ENCODE results near the gene NAV3.

NAV3 gene

GRCh38 chr12:77847680-77848431, 17.2 kb downstream of the NAV3 start:
- DNase-seq, result no peak

DNA sequence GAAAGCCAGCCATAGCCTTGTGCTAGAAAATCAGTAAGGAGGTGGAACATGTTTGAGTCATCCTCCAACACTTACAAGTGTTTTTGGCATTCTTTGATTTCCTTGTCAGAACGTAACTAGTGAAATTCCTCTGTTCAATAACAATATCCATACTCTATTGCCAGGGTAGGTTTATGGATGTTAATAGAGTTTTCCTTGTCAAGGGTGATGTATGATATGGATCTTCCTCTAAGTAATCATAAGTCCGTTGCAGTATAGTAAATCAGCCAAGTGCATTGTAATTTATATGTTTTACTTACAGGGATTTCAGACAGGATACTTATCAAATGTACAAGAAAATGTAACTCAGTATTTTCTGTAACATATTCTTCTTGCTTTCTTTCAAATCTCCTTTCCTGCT, 19.4 kb downstream of the NAV3 start:
- no peak for DNase-seq

DNA sequence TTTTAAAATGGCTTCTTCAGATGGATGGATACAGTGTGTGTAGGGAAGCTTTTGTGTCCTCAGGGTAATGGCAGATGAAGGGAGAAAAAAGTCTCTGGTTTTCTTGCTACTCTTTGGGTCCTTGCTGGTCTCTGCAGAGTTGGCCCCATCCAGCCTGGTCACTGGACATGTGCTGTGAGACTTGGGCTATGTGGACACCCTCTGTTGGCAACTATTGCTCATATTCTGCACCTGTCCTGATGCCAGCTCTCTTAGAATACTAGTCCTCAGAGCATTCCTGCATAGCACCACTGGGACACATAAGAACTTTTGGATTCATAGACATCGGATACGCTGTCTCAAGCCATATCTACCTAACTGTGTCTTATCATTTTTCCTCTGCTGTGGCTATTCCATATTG, 20.0 kb downstream of the NAV3 start:
- DNase-seq, result no peak

- DNase-seq, result no peak
Measured at GRCh38 chr12:77855548-77855947, 24.9 kb downstream of the NAV3 start.

DNA sequence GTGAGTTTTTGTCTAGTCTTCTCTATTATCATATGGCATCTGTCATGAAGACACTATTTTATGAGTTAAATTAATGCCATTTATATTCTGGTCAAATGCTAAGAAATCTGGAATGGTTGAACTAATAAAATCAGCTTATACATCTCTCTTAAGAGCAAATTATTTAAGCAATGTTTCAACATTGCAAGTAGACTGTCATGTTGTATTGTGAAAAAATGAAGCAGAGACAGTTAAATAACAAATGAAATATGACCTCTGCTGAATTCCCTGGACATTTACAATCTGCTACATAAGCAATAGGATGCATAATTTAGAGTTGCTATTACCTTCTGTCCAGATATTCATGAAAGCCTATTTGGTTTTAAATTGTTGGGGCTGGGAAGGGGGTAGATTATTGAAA, 30.6 kb downstream of the NAV3 start:
- DNase-seq, result no peak

DNA sequence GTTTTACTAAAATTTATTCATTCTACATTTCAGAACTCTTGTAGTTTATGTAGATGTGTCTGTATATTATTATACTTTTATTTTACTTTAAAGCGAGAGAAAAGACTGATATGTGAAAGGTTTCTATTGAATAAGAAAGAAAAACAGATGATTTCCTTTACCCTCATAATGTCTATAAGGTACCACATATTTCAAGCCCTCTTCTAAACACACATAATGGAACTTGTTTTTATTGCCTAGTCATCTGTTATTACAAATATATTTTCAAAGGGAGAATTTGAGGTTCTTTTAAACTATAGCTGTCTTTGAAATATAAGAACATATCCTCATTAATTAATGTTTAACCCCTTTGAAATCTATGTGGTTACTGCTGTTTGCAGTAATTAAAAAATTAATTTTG, 34.5 kb downstream of the NAV3 start:
- no peak for DNase-seq

GRCh38 chr12:77878901-77879300, 48.2 kb downstream of the NAV3 start:
- DNase-seq, result no peak

GRCh38 chr12:77882709-77883108, 52.0 kb downstream of the NAV3 start:
- DNase-seq, result no peak

GRCh38 chr12:77888611-77889010, 57.9 kb downstream of the NAV3 start:
- DNase-seq, result no peak

DNA sequence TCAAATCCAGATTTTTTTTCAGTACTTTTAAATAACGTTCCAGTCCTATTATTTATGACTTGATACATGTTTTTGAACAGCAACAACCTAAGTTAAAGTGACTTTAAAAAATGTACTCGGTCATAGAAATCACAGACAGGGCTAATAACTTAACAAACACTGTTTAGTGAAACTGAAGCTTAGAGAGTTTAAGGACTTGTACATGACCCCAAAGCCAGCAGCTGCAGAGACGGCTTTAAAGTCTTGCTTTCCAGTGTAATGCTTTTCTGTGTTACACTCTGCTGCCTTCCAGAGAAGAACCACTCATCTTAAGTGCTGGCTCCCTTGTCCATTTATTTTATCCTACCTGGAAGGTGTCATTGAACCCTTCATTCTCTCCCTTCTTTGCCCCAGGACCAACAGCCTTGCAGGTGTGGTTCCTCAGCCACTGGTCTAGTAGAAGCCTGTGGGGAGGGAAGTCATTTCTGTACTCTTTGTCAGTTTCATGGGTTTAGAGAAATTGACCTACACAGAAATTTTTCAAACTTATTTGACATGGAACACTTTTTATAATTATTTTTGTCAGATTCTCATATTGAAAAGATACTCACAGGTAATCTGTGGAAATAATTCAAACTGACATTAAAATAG, 60.9 kb downstream of the NAV3 start:
- DNase-seq, result no peak

GRCh38 chr12:77893918-77894317, 63.2 kb downstream of the NAV3 start:
- DNase-seq, result no peak

DNA sequence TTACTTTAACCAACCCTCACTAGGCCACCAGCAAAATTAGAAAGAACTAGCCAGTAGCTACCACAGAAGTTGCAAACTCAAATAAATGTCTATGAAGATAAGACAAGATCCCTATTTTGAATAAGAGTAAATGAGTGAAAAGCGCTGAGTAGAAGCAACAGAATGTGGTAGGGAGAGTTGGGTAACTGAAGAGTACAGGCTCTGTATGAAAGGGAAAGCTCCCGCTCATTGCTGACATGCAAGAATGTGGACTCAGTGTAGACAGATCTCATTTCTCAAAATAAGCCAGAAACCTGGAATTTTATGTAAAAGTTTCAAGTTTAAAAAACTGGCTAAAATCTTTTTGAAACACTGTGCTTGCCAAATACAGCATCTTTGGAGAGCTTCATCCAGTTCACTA, 63.9 kb downstream of the NAV3 start:
- DNase-seq, result no peak

GRCh38 chr12:77895699-77896098, 65.0 kb downstream of the NAV3 start:
- no peak for DNase-seq

GRCh38 chr12:77907936-77908335, 77.2 kb downstream of the NAV3 start:
- DNase-seq, result no peak

GRCh38 chr12:77914081-77914488, 83.4 kb downstream of the NAV3 start:
- no peak for DNase-seq

DNA sequence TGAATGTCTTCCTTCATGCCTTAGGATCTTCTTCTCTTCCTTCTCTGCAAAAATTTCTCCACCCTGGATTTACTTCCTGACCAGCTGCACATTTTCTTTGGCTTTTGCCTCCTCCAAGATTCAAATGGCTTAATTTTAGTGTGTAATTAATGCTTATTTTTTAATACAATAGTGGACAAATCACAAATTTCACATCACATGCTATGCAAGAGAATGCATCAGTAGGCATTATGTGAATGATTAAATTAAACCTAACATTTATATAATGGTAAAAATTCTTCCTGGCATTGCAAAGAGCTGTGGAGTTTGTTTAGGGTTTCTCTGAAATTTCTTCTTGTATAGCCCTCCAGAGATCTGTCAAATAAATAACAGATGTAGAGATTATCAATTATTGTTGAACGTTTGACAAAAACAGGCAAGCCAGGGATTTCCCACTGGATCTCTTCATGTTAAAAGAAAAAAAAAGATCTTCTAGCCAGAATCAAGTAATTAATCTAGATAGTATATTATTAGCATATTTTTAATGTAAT, 84.4 kb downstream of the NAV3 start:
- DNase-seq, result no peak

GRCh38 chr12:77916276-77916675, 85.6 kb downstream of the NAV3 start:
- no peak for DNase-seq

- DNase-seq, result no peak
Measured at GRCh38 chr12:77918046-77918445, 87.4 kb downstream of the NAV3 start.

DNA sequence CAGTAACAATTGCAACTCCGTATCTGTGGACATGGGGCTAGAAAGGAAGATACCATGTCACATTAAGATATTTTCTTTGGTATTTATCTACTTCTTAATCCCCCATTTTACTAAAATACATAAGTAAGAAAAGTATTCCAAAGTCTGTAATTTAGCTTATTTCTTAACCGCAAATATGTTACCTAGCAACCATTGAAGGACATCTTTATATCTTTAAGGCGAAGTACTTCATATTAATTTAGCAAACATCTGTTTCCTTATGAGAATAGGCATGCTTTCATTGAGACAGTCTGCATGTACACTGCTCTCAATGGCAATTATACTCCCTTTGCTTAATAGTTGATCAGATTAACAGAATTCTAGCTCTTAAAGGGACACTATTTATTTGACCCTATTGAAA, 88.8 kb downstream of the NAV3 start:
- DNase-seq, result no peak

DNA sequence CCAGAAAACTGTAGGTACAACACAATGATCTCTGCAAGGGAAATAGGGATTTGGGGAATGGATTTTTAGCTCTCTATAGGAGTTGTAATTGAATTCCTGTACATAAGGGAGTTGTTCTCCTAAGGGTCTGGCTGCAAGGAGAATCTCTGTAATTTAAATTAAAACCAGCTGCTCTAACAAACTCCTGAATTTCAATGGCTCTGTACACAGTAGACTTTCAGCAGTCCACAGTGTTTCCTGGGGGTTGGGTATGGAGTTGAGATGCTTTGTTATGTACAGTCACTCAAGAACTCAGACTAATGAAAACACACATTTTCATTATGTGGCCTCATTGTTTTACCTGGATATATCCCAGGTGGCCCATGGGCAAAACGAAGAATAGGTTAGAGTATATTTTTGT, 93.2 kb downstream of the NAV3 start:
- no peak for DNase-seq

DNA sequence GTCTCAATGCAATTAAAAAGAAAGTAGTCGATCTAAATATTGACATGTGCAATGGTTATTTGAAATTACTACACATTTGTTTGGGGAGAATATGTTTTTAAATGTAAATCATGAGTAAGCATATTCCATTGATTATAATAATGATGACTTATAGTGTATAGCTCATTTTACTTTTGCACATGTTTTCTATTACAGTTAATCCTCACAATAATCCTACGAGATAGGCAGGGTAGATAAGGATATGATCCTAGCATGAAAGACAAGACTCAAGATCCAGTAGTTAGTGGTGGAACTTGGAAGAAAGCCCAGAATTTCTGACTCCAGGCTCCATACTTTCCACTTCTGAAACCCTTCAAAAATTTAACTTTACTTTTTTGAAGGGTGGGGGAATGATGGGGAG, 94.0 kb downstream of the NAV3 start:
- DNase-seq, result no peak

DNA sequence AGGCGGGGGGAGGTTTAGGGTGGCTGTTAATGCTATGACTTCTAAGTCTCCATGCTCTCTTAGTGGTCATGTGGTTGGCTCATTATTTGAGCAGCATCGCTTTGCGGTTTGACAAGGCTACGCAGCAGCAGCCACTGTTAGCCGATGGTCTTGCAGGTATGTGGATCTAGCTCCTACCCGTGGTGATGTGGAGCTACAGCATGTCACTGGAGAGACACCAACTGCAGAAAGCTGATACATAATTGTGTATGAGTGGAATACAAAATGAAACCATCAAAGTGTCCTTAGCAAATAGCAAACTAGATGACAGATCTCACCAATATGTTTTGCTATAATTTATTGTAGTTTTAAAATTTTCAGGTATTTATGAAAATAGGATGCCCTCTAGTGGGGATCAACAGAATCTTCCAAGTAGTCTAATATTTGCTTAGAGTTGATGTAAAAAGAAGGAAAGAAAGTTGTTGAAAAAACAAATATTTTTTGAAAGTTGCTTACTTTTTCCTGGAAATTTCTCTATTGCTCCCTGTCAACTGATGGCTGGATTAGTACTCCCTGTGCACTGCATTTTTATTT, 94.9 kb downstream of the NAV3 start:
- DNase-seq, result peak in 1 of 2 experiments; percentile 3

DNA sequence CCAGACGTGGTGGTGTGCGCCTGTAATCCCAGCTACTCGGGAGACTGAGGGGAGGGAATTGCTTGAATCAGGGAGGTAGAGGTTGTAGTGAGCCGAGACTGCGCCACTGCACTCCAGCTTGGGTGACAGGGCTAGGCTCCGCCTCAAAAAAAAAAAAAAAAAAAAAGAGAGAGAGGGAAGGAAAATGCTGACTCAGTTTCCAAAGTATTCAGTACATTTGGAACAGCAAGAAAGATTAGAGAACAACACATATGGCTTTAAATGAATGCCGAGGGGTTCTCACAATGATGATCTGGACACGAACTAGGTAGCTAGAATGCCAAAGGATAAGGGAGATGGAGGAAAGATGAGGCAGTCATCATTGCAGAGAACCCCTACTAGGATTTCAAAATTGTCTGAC, 97.4 kb downstream of the NAV3 start:
- no peak for DNase-seq

- DNase-seq, result no peak
Measured at GRCh38 chr12:77932216-77932615, 101.5 kb downstream of the NAV3 start.

Measured in activated CD4-positive, alpha-beta T cell treated with anti-CD3 and anti-CD28 coated beads, Interleukin-2, amount 50 U/mL, for 48 hours (primary cell).